Measurements from ENCODE around the gene GPA33. TPM values are rescaled to one million over a fixed set of nuclear protein-coding genes. Genes with fewer than 3 reads are reported as not detected.

The GPA33 gene
- total and polyA plus RNA-seq, 9 of the 15 experiments (the other 6 are each of a cell fraction or from before 2014, with no cell fraction given), result 0.13 TPM; not detected in 8

DNA sequence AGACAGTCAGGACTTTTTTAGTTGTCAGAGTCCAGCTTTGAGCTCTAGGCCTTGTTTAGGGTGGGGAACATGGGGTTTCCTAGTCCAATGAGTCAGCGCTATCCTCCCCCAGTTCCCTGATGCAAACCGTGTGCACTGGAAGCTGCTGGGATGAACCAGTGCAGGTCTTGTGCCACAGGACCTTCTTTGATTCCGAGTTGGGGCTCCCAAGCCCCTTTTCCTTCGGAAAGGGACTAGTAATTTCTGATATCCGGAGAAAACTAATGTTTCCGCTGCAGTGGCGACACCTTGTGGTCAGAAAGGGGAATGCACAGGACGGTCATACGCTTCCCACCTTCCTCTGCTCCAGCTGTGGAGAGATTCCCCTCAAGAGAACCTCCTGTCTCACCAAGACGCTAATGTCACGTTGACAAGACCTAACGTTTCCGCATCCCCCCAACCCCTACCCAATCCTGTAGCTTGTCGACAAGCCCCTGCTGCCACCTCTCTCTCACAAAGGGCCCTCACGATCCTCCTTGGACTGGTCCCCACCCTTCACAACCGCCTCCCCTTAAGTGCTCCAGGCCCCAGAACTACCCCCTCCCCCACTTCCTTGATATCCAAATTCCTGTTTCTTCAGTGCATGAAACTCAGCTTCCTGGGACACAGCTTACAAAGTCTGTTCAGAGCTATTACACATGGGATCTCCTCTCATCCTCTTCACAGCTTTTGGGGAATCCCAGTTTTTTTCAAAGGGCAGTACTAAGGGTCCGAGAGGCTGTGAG is 30.9 kb downstream of the GPA33 start (continued):
- TF ChIP-seq, protein P1, sequence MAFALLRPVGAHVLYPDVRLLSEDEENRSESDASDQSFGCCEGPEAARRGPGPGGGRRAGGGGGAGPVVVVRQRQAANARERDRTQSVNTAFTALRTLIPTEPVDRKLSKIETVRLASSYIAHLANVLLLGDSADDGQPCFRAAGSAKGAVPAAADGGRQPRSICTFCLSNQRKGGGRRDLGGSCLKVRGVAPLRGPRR (CRISPR knock-in tag; IDR thresholded peaks at IDR 0.05), result no peak
- no peak for TF ChIP-seq PURB (CRISPR knock-in tag; IDR thresholded peaks at IDR 0.05; ENCODE audit: low read depth)
- TF ChIP-seq, protein P2, sequence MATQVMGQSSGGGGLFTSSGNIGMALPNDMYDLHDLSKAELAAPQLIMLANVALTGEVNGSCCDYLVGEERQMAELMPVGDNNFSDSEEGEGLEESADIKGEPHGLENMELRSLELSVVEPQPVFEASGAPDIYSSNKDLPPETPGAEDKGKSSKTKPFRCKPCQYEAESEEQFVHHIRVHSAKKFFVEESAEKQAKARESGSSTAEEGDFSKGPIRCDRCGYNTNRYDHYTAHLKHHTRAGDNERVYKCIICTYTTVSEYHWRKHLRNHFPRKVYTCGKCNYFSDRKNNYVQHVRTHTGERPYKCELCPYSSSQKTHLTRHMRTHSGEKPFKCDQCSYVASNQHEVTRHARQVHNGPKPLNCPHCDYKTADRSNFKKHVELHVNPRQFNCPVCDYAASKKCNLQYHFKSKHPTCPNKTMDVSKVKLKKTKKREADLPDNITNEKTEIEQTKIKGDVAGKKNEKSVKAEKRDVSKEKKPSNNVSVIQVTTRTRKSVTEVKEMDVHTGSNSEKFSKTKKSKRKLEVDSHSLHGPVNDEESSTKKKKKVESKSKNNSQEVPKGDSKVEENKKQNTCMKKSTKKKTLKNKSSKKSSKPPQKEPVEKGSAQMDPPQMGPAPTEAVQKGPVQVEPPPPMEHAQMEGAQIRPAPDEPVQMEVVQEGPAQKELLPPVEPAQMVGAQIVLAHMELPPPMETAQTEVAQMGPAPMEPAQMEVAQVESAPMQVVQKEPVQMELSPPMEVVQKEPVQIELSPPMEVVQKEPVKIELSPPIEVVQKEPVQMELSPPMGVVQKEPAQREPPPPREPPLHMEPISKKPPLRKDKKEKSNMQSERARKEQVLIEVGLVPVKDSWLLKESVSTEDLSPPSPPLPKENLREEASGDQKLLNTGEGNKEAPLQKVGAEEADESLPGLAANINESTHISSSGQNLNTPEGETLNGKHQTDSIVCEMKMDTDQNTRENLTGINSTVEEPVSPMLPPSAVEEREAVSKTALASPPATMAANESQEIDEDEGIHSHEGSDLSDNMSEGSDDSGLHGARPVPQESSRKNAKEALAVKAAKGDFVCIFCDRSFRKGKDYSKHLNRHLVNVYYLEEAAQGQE (IDR thresholded peaks at IDR 0.05; ENCODE audit: borderline replicate concordance), result peak; percentile 81
- TF ChIP-seq, protein P2 (CRISPR knock-in tag; IDR thresholded peaks at IDR 0.05; ENCODE audit: low read depth), result no peak
- TF ChIP-seq GATAD2B (IDR thresholded peaks at IDR 0.05; ENCODE audit: borderline replicate concordance), result no peak
- TF ChIP-seq MAFF (IDR thresholded peaks at IDR 0.05; ENCODE audit: low read length), result peak; percentile 54
- peak; percentile 79 for TF ChIP-seq C11orf30 (IDR thresholded peaks at IDR 0.05; ENCODE audit: low read depth)
- TF ChIP-seq ZNF76 (CRISPR knock-in tag; IDR thresholded peaks at IDR 0.05; ENCODE audit: borderline replicate concordance), result no peak
- TF ChIP-seq, protein P3, sequence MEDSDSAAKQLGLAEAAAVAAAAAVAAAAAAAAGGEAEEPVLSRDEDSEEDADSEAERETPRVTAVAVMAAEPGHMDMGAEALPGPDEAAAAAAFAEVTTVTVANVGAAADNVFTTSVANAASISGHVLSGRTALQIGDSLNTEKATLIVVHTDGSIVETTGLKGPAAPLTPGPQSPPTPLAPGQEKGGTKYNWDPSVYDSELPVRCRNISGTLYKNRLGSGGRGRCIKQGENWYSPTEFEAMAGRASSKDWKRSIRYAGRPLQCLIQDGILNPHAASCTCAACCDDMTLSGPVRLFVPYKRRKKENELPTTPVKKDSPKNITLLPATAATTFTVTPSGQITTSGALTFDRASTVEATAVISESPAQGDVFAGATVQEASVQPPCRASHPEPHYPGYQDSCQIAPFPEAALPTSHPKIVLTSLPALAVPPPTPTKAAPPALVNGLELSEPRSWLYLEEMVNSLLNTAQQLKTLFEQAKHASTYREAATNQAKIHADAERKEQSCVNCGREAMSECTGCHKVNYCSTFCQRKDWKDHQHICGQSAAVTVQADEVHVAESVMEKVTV (CRISPR knock-in tag; IDR thresholded peaks at IDR 0.05), result peak; percentile 82
- TF ChIP-seq, protein P4, sequence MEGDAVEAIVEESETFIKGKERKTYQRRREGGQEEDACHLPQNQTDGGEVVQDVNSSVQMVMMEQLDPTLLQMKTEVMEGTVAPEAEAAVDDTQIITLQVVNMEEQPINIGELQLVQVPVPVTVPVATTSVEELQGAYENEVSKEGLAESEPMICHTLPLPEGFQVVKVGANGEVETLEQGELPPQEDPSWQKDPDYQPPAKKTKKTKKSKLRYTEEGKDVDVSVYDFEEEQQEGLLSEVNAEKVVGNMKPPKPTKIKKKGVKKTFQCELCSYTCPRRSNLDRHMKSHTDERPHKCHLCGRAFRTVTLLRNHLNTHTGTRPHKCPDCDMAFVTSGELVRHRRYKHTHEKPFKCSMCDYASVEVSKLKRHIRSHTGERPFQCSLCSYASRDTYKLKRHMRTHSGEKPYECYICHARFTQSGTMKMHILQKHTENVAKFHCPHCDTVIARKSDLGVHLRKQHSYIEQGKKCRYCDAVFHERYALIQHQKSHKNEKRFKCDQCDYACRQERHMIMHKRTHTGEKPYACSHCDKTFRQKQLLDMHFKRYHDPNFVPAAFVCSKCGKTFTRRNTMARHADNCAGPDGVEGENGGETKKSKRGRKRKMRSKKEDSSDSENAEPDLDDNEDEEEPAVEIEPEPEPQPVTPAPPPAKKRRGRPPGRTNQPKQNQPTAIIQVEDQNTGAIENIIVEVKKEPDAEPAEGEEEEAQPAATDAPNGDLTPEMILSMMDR (IDR thresholded peaks at IDR 0.05 in 2 of 3, conservative IDR thresholded peaks at IDR 0.05 in 1 of 3; ENCODE audit: insufficient read depth in 2 of 3, low read depth in 1 of 3, low read length in 3 of 3), result peak; percentile 89 to 98 (median 96)
- no peak for TF ChIP-seq JUNB (CRISPR knock-in tag; conservative IDR thresholded peaks at IDR 0.05)
- no peak for TF ChIP-seq DDX20 (tag; IDR thresholded peaks at IDR 0.05; ENCODE audit: low read depth)
- TF ChIP-seq, protein P5, sequence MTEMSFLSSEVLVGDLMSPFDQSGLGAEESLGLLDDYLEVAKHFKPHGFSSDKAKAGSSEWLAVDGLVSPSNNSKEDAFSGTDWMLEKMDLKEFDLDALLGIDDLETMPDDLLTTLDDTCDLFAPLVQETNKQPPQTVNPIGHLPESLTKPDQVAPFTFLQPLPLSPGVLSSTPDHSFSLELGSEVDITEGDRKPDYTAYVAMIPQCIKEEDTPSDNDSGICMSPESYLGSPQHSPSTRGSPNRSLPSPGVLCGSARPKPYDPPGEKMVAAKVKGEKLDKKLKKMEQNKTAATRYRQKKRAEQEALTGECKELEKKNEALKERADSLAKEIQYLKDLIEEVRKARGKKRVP (CRISPR knock-in tag; IDR thresholded peaks at IDR 0.05), result no peak
